Stomach (tissue), 9 donors: ENCODE results near the gene THADA. TPM values are rescaled to one million over a fixed set of nuclear protein-coding genes. Genes with fewer than 3 reads are reported as not detected.

Experiments used
- DNase-seq, 2 donors: peaks; one replicate each; pipeline versions ENCODE4 v3.0.0 to v3.0.0-alpha.2; 2013 to 2019
- H3K27ac ChIP-seq, 5 donors: fragments of 200-600 bp in 4 of 5; sonication (generic) in 4 of 5; one replicate each; pipeline ENCODE4 v1.5.1; 2013 to 2019; ENCODE audit warnings: mild to moderate bottlenecking in 1 of 5, moderate library complexity in 1 of 5
- H3K27me3 ChIP-seq, 3 donors: fragments of 200-600 bp; sonication (generic); one replicate each; pipeline ENCODE4 v1.5.1; 2017 to 2019; ENCODE audit warnings: mixed run types in 1 of 3
- H3K36me3 ChIP-seq, 4 donors: fragments of 200-600 bp; sonication (generic); 1 replicate in 3 of 4; 2 replicates in 1 of 4; pipeline ENCODE4 v1.5.1; 2016 to 2019
- H3K4me1 ChIP-seq, 4 donors: fragments of 200-600 bp; sonication (generic); one replicate each; pipeline ENCODE4 v1.5.1; 2016 to 2019
- H3K4me3 ChIP-seq, 4 donors: fragments of 200-600 bp; sonication (generic) in 3 of 4; one replicate each; pipeline ENCODE4 v1.5.1; 2016 to 2019; ENCODE audit warnings: mild to moderate bottlenecking in 1 of 4
- H3K9me3 ChIP-seq, 4 donors: fragments of 200-600 bp; sonication (generic); one replicate each; pipeline ENCODE4 v1.5.1; 2016 to 2019
- CTCF ChIP-seq, 7 experiments: fragments of 450-650 bp in 4 of 7; fragments of 200-600 bp in 3 of 7; sonication (generic) in 3 of 7; IDR thresholded peaks; one replicate each; pipeline ENCODE4 v1.5.1; 2016 to 2019; ENCODE audit warnings: antibody characterized with exemption in 7 of 7, control low read depth in 2 of 7, mild to moderate bottlenecking in 1 of 7
- EP300 ChIP-seq: sonication (generic); formaldehyde crosslinking; IDR thresholded peaks from one replicate; pipeline ENCODE4 v1.6.1; 2017; ENCODE audit warnings: antibody characterized with exemption
- POLR2A ChIP-seq, 4 donors: fragments of 450-650 bp; IDR thresholded peaks; one replicate each; pipeline ENCODE4 v1.6.1; 2016; ENCODE audit warnings: antibody characterized with exemption in 4 of 4, control low read depth in 2 of 4, mild to moderate bottlenecking in 1 of 4, moderate library complexity in 1 of 4
- POLR2AphosphoS5 ChIP-seq, 3 donors: sonication (generic); formaldehyde crosslinking; IDR thresholded peaks; one replicate each; pipeline ENCODE4 v1.6.1; 2016; ENCODE audit warnings: antibody characterized with exemption in 3 of 3
- WGBS, 5 donors: extraction: QIAGEN DNeasy Blood & Tissue Kit in 3 of 5; methylation state at CpG; one replicate each; pipeline versions ENCODE4 v1.1.5 to v1.1.7; 2013 to 2018; 5-methylcytosine and 5-hydroxymethylcytosine counted together
- intact Hi-C: fragments of 100-400 bp; cut with DNase I; formaldehyde crosslinking; loops from one replicate; pipeline ENCODE4 v1.15.1; 2023; ENCODE audit warnings: low total_unique reads
- polyA plus RNA-seq, 3 donors: library from polyadenylated mRNA; stranded (reverse); fragments of 200-250 nt; gene quantifications; one replicate each; pipeline ENCODE4 v1.2.3, GENCODE V29; 2013
- total RNA-seq, 5 donors: library from RNA; depleted of rRNA; stranded (reverse); fragments of >200 nt; gene quantifications; one replicate each; pipeline versions ENCODE4 v1.1.0 to v1.2.3, GENCODE V29; 2014 to 2016
- donor health status: healthy with polysubstance abuse.
- donor health status: Bipolar disorder and iron deficiency.
- donor health status: healthy.

Gene THADA
- total and polyA plus RNA-seq, 8 donors = 8.0 to 109 (median 31.9) TPM

DNA sequence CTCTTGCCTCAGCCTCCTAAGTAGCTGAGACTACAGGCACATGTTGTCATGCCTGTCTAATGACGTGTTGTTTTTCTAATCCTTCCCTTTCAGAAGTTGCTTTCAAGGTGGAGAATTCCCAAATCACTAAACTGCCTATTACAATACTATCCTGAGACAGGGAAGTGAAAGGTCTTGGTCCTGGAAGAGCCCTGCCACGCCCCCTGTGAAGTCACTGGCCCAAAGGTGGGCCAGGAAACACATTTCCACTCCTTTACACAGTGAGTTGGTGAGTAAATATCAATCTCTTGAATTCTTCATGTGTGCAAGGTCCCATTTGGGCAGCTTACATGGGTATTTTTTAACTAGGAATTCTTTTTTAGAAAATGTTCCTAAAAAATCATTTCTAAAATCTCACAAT is 150.1 kb downstream of the THADA start:
- Histone ChIP-seq H3K4me3 (no peak overlapping the region), H3K36me3 (peaks cover 0 to 7% (median 4%) of the 10 kb centered on the region in 4 donors), H3K27me3 (no peaks in the 10 kb centered on the region), H3K9me3 (no peaks in the 10 kb centered on the region), H3K4me1 (peaks cover 0 to 8% (median 0%) of the 10 kb centered on the region in 4 donors), H3K27ac (no peak overlapping the region)
- WGBS, 5 donors = 91 to 98% (median 94%) methylated on average over 2 of the region's 2 CpGs
- intact Hi-C loops = no loop called here
- TF ChIP-seq POLR2A (IDR thresholded peaks at IDR 0.05) = no peak
- no peak for TF ChIP-seq POLR2AphosphoS5 (IDR thresholded peaks at IDR 0.05)
- TF ChIP-seq CTCF (IDR thresholded peaks at IDR 0.05) = no peak
- TF ChIP-seq EP300 = no peak
- DNase-seq = no peak

DNA sequence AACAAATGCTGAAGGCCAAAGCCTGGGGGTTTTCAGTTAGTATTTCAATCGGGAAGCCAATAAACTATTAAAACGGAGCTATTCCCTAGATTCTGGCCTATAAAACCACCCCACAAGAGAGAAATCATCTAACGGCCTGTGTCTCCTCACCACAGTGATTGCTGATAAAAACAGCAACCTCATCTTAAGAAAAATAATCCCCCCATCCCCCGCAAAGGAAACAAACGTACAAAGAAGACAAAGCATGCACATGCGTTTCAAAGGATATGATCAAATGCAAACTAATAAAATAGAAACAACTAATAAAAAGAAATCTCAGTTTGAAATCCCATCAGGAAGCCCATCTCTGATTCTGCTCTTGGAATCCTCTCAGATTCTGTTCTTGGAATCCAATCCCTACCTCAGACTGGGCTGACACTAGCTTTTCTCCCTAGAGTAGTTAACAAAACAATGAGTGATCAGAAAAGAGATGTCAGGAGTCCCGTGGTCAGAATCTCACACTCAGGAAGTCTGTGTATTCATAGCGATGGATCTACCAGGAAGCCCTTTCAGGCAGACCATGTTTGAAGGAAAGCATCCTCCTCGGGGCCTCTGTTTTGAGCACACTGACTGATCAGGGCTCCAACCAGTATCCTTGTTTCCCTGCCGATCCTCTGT is 150.7 kb downstream of the THADA start:
- intact Hi-C loops = no loop called here
- Histone ChIP-seq H3K27me3 (no peaks in the 10 kb centered on the region), H3K4me1 (peaks cover 0 to 15% (median 3%) of the 10 kb centered on the region in 4 donors), H3K9me3 (no peaks in the 10 kb centered on the region), H3K36me3 (peaks cover 0 to 7% (median 4%) of the 10 kb centered on the region in 4 donors), H3K27ac (no peak overlapping the region), H3K4me3 (no peak overlapping the region)
- WGBS, 5 donors = 79 to 91% (median 88%) methylated on average over 10 of the region's 10 CpGs
- no peak for TF ChIP-seq POLR2AphosphoS5 (IDR thresholded peaks at IDR 0.05)
- no peak for TF ChIP-seq CTCF (IDR thresholded peaks at IDR 0.05)
- TF ChIP-seq POLR2A (IDR thresholded peaks at IDR 0.05) = no peak
- no peak for TF ChIP-seq EP300
- DNase-seq = no peak

DNA sequence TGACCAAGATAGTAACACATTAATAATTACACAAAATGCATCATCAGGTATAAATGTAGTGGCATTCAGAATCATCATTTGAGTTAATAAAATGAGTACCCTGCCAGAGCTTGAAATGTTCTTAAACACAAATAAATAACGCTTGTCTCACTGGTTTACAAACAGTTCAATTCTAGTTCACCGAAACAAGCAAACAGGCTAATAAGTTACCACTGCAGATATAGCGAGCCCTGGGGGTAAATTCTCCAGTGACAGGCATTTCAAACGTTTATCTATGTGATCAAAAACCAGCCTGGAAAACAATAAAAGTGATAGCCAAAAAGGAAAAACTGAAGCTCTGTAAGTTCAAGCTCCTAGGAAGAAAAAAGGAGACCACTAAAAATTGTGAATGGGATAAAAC is 152.6 kb downstream of the THADA start:
- Histone ChIP-seq H3K4me1 (peaks cover 0 to 16% (median 3%) of the 10 kb centered on the region in 4 donors), H3K36me3 (peaks cover 0 to 7% (median 4%) of the 10 kb centered on the region in 4 donors), H3K9me3 (no peaks in the 10 kb centered on the region), H3K4me3 (no peak overlapping the region), H3K27ac (no peak overlapping the region), H3K27me3 (no peaks in the 10 kb centered on the region)
- WGBS, 5 donors = 79 to 92% (median 90%) methylated on average over 4 of the region's 4 CpGs
- DNase-seq = no peak
- TF ChIP-seq EP300 = no peak
- no peak for TF ChIP-seq POLR2A (IDR thresholded peaks at IDR 0.05)
- no peak for TF ChIP-seq CTCF (IDR thresholded peaks at IDR 0.05)
- no peak for TF ChIP-seq POLR2AphosphoS5 (IDR thresholded peaks at IDR 0.05)
- intact Hi-C loops = no loop called here

- H3K4me3 ChIP-seq = no peak overlapping the region
- intact Hi-C loops = no loop called here
- no peaks in the 10 kb centered on the region for H3K9me3 ChIP-seq
- TF ChIP-seq CTCF (IDR thresholded peaks at IDR 0.05) (no peak), EP300 (no peak), POLR2AphosphoS5 (IDR thresholded peaks at IDR 0.05) (no peak), POLR2A (IDR thresholded peaks at IDR 0.05) (no peak)
- H3K36me3 ChIP-seq = peaks cover 0 to under 1% (median under 1%) of the 10 kb centered on the region in 4 donors
- H3K4me1 ChIP-seq = peaks cover 0 to 16% (median 3%) of the 10 kb centered on the region in 4 donors
- 67 to 81% (median 79%) methylated on average over 1 of the region's 1 CpG for WGBS, 5 donors
- no peaks in the 10 kb centered on the region for H3K27me3 ChIP-seq
- DNase-seq = no peak
- no peak overlapping the region for H3K27ac ChIP-seq
These were observed 154.6 kb downstream of the THADA start for GRCh38 chr2:43441195-43441594.
